DND-41 (cell line): Measurements from ENCODE around the gene ZNRF2.

ENCODE experiments used
- CTCF ChIP-seq: IDR thresholded peaks from 2 replicates; pipeline ENCODE4 v1.5.1; 2012; ENCODE audit warnings: borderline replicate concordance, low read length, moderate library complexity, mild to moderate bottlenecking; ENCODE audit not compliant: poor library complexity, severe bottlenecking; ENCODE audit errors: extremely low read depth
- EZH2 ChIP-seq: IDR thresholded peaks from 3 replicates; pipeline ENCODE4 v1.6.1; 2012; ENCODE audit warnings: borderline replicate concordance, low read depth, mild to moderate bottlenecking, moderate library complexity, low read length, inconsistent platforms; ENCODE audit not compliant: severe bottlenecking

DNA sequence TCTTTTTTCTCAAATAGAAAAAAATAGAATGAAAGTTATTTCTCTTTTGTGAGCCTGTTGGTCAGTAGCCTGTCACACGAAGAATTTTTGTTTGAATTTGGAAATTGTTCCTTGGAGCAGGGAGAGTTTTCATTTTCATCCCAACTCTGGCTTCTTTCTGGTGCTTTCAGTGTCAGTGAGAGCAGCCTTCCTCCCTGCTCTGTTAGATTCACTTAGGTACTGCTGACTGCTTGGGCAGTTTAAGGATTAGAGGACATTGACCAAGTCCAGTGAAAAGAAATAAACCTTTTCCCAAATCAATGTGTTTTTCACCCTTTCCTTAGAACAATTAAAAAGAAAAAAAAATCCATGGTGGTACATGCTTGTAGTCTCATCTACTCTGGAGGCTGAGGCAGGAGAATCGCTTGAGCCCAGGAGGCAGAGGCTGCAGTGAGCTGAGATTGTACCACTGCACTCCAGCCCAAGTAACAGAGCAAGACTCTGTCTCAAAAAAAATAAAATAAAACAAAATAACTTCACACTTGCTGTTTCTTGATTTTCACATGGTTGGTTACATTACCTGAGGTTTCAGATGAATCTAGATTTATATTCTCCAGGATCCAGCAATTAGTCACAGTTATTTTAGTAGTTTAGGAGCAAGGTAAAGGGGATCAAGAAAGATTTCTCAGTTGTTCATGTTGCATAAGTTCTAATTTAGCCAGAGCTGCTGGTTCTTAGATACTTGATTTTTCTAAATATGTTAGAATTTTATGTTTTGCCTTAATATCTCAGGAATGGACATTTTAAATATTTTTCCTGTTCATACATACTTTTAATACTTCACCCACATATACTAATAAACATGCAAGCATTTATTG lies 63.1 kb downstream of the ZNRF2 start:
- TF ChIP-seq CTCF (no peak), EZH2 (no peak)
